ENCODE measurements around the gene MRPL46.

Gene MRPL46

GRCh38 chr15:88428805-88429605, 38.2 kb downstream of the MRPL46 start:
- no peaks in the 10 kb centered on the region for H3K9me3 ChIP-seq (ENCODE audit: control insufficient read depth, low read length)
- H3K4me1 ChIP-seq (ENCODE audit: control insufficient read depth, insufficient read depth, low read length, poor library complexity, severe bottlenecking) = no peaks in the 10 kb centered on the region
- no peak overlapping the region for H3K27ac ChIP-seq (ENCODE audit: insufficient read depth, low read length, poor library complexity, severe bottlenecking)
- no peak overlapping the region for H3K4me3 ChIP-seq (ENCODE audit: insufficient read depth, low read depth, low read length, poor library complexity, severe bottlenecking)
- no peak for DNase-seq
- no peaks in the 10 kb centered on the region for H3K36me3 ChIP-seq (ENCODE audit: control insufficient read depth, insufficient read depth, low read length)
- no peaks in the 10 kb centered on the region for H3K27me3 ChIP-seq (replicated peaks; ENCODE audit: control insufficient read depth, insufficient read depth, low read length, poor library complexity, severe bottlenecking)

GRCh38 chr15:88428053-88428452, 39.1 kb downstream of the MRPL46 start:
- Histone ChIP-seq H3K9me3 (ENCODE audit: control insufficient read depth, low read length) (no peaks in the 10 kb centered on the region), H3K4me1 (ENCODE audit: control insufficient read depth, insufficient read depth, low read length, poor library complexity, severe bottlenecking) (no peaks in the 10 kb centered on the region), H3K27ac (ENCODE audit: insufficient read depth, low read length, poor library complexity, severe bottlenecking) (no peak overlapping the region), H3K36me3 (ENCODE audit: control insufficient read depth, insufficient read depth, low read length) (no peaks in the 10 kb centered on the region), H3K27me3 (replicated peaks; ENCODE audit: control insufficient read depth, insufficient read depth, low read length, poor library complexity, severe bottlenecking) (no peaks in the 10 kb centered on the region), H3K4me3 (ENCODE audit: insufficient read depth, low read depth, low read length, poor library complexity, severe bottlenecking) (no peak overlapping the region)
- DNase-seq = no peak

- H3K4me1 ChIP-seq (ENCODE audit: control insufficient read depth, insufficient read depth, low read length, poor library complexity, severe bottlenecking) = no peaks in the 10 kb centered on the region
- DNase-seq = no peak
- no peaks in the 10 kb centered on the region for H3K9me3 ChIP-seq (ENCODE audit: control insufficient read depth, low read length)
- no peak overlapping the region for H3K27ac ChIP-seq (ENCODE audit: insufficient read depth, low read length, poor library complexity, severe bottlenecking)
- H3K4me3 ChIP-seq (ENCODE audit: insufficient read depth, low read depth, low read length, poor library complexity, severe bottlenecking) = no peak overlapping the region
- H3K36me3 ChIP-seq (ENCODE audit: control insufficient read depth, insufficient read depth, low read length) = no peaks in the 10 kb centered on the region
- no peaks in the 10 kb centered on the region for H3K27me3 ChIP-seq (replicated peaks; ENCODE audit: control insufficient read depth, insufficient read depth, low read length, poor library complexity, severe bottlenecking)
Measured at GRCh38 chr15:88426304-88426703, 40.9 kb downstream of the MRPL46 start.

GRCh38 chr15:88423331-88423730, 43.9 kb downstream of the MRPL46 start:
- no peak for DNase-seq
- H3K4me1 ChIP-seq (ENCODE audit: control insufficient read depth, insufficient read depth, low read length, poor library complexity, severe bottlenecking) = no peaks in the 10 kb centered on the region

GRCh38 chr15:88419830-88420229, 47.4 kb downstream of the MRPL46 start:
- H3K9me3 ChIP-seq (ENCODE audit: control insufficient read depth, low read length) = no peaks in the 10 kb centered on the region
- H3K27me3 ChIP-seq (replicated peaks; ENCODE audit: control insufficient read depth, insufficient read depth, low read length, poor library complexity, severe bottlenecking) = peaks cover 8% of the 10 kb centered on the region
- DNase-seq = no peak
- H3K4me3 ChIP-seq (ENCODE audit: insufficient read depth, low read depth, low read length, poor library complexity, severe bottlenecking) = no peak overlapping the region
- H3K36me3 ChIP-seq (ENCODE audit: control insufficient read depth, insufficient read depth, low read length) = no peaks in the 10 kb centered on the region
- H3K27ac ChIP-seq (ENCODE audit: insufficient read depth, low read length, poor library complexity, severe bottlenecking) = no peak overlapping the region
- H3K4me1 ChIP-seq (ENCODE audit: control insufficient read depth, insufficient read depth, low read length, poor library complexity, severe bottlenecking) = no peaks in the 10 kb centered on the region

More at GRCh38 chr15:88423331-88423730, 43.9 kb downstream of the MRPL46 start:
- H3K4me3 ChIP-seq (ENCODE audit: insufficient read depth, low read depth, low read length, poor library complexity, severe bottlenecking) = no peak overlapping the region
- no peaks in the 10 kb centered on the region for H3K9me3 ChIP-seq (ENCODE audit: control insufficient read depth, low read length)
- H3K27me3 ChIP-seq (replicated peaks; ENCODE audit: control insufficient read depth, insufficient read depth, low read length, poor library complexity, severe bottlenecking) = peaks cover 4% of the 10 kb centered on the region
- no peaks in the 10 kb centered on the region for H3K36me3 ChIP-seq (ENCODE audit: control insufficient read depth, insufficient read depth, low read length)
- no peak overlapping the region for H3K27ac ChIP-seq (ENCODE audit: insufficient read depth, low read length, poor library complexity, severe bottlenecking)

Measured in effector memory CD4-positive, alpha-beta T cell (primary cell).